H1 (cell line): ENCODE results near the gene ROR1. TPM values are rescaled to one million over a fixed set of nuclear protein-coding genes. Genes with fewer than 3 reads are reported as not detected.

Experiments
- ASH2L ChIP-seq: fragments of 200-600, 300-600 bp; sonication (generic); IDR thresholded peaks from one replicate; pipeline ENCODE4 v1.7.1; 2017; ENCODE audit warnings: low read length
- CHD7 ChIP-seq: fragments of 300-600 bp; sonication (generic); IDR thresholded peaks from 2 replicates; pipeline ENCODE4 v1.7.1; 2012; ENCODE audit warnings: low read length, moderate library complexity, mild to moderate bottlenecking, inconsistent platforms; ENCODE audit not compliant: insufficient replicate concordance
- GABPA ChIP-seq: IDR thresholded peaks from 2 replicates; pipeline ENCODE4 v1.6.1; 2011; ENCODE audit warnings: mild to moderate bottlenecking, low read length, moderate library complexity, borderline replicate concordance; ENCODE audit not compliant: insufficient read depth
- PHF8 ChIP-seq: fragments of 200-600 bp; sonication (generic); conservative IDR thresholded peaks from 2 replicates; pipeline ENCODE4 v1.7.1; 2012; ENCODE audit warnings: low read depth, mild to moderate bottlenecking, inconsistent platforms, low read length, moderate library complexity
- POU5F1 ChIP-seq: IDR thresholded peaks from 2 replicates; pipeline ENCODE4 v1.6.1; 2011; ENCODE audit warnings: low read depth, mild to moderate bottlenecking, low read length, moderate library complexity
- RXRA ChIP-seq: IDR thresholded peaks from 2 replicates; pipeline ENCODE4 v1.6.1; 2011; ENCODE audit warnings: low read depth, mild to moderate bottlenecking, low read length, moderate library complexity; ENCODE audit not compliant: insufficient read depth
- TAF1 ChIP-seq: IDR thresholded peaks from 2 replicates; pipeline ENCODE4 v1.6.1; 2011; ENCODE audit warnings: mild to moderate bottlenecking, low read depth, low read length
- USF2 ChIP-seq: IDR thresholded peaks from 2 replicates; pipeline ENCODE4 v1.6.1; 2011; ENCODE audit warnings: low read length, improper control_type of control experiment
- polyA plus RNA-seq, 7 experiments: library from polyadenylated mRNA; depleted of rRNA in 3 of 7; stranded (reverse) in 5 of 7; unstranded in 2 of 7; fragments of >200 nt in 5 of 7; fragments of 200-250 nt in 2 of 7; gene quantifications; 1 replicate in 5 of 7; 2 replicates in 1 of 7; 4 replicates in 1 of 7; pipeline versions ENCODE4 v1.2.1 to v1.2.3, GENCODE V29; 2011 to 2013; ENCODE audit warnings: missing spikeins in 2 of 7, mixed read lengths in 2 of 7
- total RNA-seq: library from RNA; stranded (reverse); fragmentation: NEBNext Ultra II Directional; extraction: Animal tissue kit (Norgen Biotek cat#: 25700); gene quantifications from 2 replicates; pipeline ENCODE4 v1.2.1, GENCODE V29; 2021

The ROR1 gene
- total and polyA plus RNA-seq, 2 of the 8 experiments (the other 6 are each of a cell fraction or from before 2014, with no cell fraction given), result 33.6 to 73.6 TPM

GRCh38 chr1:63748046-63748580, 25.7 kb upstream of the ROR1 start (continued):
- TF ChIP-seq CHD7 (no peak), RXRA (no peak), TAF1 (no peak), ASH2L (no peak), POU5F1 (no peak), GABPA (no peak), USF2 (no peak), PHF8 (no peak)
